Measurements from ENCODE around the gene C2. TPM values are rescaled to one million over a fixed set of nuclear protein-coding genes. Genes with fewer than 3 reads are reported as not detected.

C2 gene
- total RNA-seq, 1 experiment from 2014 or later: 0.66 TPM

DNA sequence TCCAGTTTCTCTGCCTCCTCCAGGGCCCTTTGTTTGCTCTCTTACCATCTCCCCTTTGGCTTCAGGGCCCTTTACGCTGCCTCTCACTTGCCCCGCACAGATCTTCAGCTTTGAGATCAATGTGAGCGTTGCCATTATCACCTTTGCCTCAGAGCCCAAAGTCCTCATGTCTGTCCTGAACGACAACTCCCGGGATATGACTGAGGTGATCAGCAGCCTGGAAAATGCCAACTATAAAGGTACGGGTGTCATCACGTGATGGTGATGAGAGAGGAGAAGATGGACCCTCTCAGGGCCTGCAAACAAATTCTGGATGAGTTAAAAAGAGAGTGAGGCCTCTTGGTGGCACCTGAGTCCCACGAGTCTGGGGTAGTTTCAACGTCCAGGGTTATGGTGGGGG, 8.3 kb downstream of the C2 start:
- no peak for DNase-seq
- H3K27me3 Mint-ChIP-seq (ENCODE audit: low read depth): peaks cover 18% of the 10 kb centered on the region
- no peak overlapping the region for H2AK5ac ChIP-seq (ENCODE audit: insufficient read length, low read length)
- H3K4me3 Mint-ChIP-seq: no peak overlapping the region
- H2AFZ ChIP-seq (ENCODE audit: low read length): no peak overlapping the region
- H3K18ac ChIP-seq (ENCODE audit: insufficient read length, low read depth, low read length): no peak overlapping the region
- no peak overlapping the region for H3K27ac ChIP-seq (ENCODE audit: insufficient read length, low read depth, low read length)
- peaks cover 6 to 9% of the 10 kb centered on the region in 2 experiments for H3K4me1 Mint-ChIP-seq
- no peak overlapping the region for H2BK120ac ChIP-seq (ENCODE audit: low read depth, low read length, poor library complexity, severe bottlenecking)
- H3K23me2 ChIP-seq (ENCODE audit: insufficient read length, low read depth, low read length, poor library complexity, severe bottlenecking): no peaks in the 10 kb centered on the region
- no peak overlapping the region for H4K5ac ChIP-seq (ENCODE audit: insufficient read length, low read depth, low read length)
- H2BK5ac ChIP-seq (ENCODE audit: insufficient read length, low read length): no peak overlapping the region
- H2BK20ac ChIP-seq (ENCODE audit: low read depth, low read length, poor library complexity, severe bottlenecking): no peak overlapping the region
- TF ChIP-seq, protein P1, sequence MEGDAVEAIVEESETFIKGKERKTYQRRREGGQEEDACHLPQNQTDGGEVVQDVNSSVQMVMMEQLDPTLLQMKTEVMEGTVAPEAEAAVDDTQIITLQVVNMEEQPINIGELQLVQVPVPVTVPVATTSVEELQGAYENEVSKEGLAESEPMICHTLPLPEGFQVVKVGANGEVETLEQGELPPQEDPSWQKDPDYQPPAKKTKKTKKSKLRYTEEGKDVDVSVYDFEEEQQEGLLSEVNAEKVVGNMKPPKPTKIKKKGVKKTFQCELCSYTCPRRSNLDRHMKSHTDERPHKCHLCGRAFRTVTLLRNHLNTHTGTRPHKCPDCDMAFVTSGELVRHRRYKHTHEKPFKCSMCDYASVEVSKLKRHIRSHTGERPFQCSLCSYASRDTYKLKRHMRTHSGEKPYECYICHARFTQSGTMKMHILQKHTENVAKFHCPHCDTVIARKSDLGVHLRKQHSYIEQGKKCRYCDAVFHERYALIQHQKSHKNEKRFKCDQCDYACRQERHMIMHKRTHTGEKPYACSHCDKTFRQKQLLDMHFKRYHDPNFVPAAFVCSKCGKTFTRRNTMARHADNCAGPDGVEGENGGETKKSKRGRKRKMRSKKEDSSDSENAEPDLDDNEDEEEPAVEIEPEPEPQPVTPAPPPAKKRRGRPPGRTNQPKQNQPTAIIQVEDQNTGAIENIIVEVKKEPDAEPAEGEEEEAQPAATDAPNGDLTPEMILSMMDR (conservative IDR thresholded peaks at IDR 0.05): no peak
- H3K27me3 ChIP-seq (ENCODE audit: insufficient read depth, low read length): no peaks in the 10 kb centered on the region
- no peak overlapping the region for H3K9ac ChIP-seq (ENCODE audit: extremely low read depth, insufficient read length, low read length)
- no peak overlapping the region for H2BK15ac ChIP-seq (ENCODE audit: low read depth, low read length)
- no peak overlapping the region for H3K56ac ChIP-seq (ENCODE audit: insufficient read length, low read depth, low read length)
- H3K23ac ChIP-seq (ENCODE audit: insufficient read length, low read depth, low read length): no peak overlapping the region
- peaks cover 15% of the 10 kb centered on the region in 2 experiments for H3K9me3 Mint-ChIP-seq
- H3K4me1 ChIP-seq (ENCODE audit: insufficient read depth, low read length): peaks cover 2% of the 10 kb centered on the region; the same call in 1 of the 2 replicates
- peaks cover 0 to 6% (median 2%) of the 10 kb centered on the region in 3 experiments; a peak in 1 of 7 replicates for H3K36me3 Mint-ChIP-seq (ENCODE audit: insufficient read depth in 1 of 3, low read depth in 3 of 3)
- no peak overlapping the region for H2BK12ac ChIP-seq (ENCODE audit: insufficient read length, low read depth, low read length)
- no peak overlapping the region for H3T11ph ChIP-seq (ENCODE audit: low read length)
- no peaks in the 10 kb centered on the region for H4K20me1 ChIP-seq (ENCODE audit: control insufficient read depth, insufficient read depth, insufficient read length)
- no peaks in the 10 kb centered on the region for H3K79me1 ChIP-seq (ENCODE audit: insufficient read depth, low read depth, low read length, poor library complexity, severe bottlenecking)
- H3K4me2 ChIP-seq (ENCODE audit: insufficient read depth, insufficient read length, low read length): no peak overlapping the region
- no peak overlapping the region for H3K4ac ChIP-seq (ENCODE audit: low read depth, low read length)
- WGBS (ENCODE audit: extremely low coverage, insufficient read length, low lambda C conversion rate): no CpG with 5 or more reads among the region's 9 CpGs
- H3K27ac Mint-ChIP-seq: no peak overlapping the region
- no peak overlapping the region for H4K91ac ChIP-seq (ENCODE audit: insufficient read length, low read depth, low read length)
- H3K79me2 ChIP-seq (ENCODE audit: insufficient read depth, low read length): no peaks in the 10 kb centered on the region
- H3K14ac ChIP-seq (ENCODE audit: insufficient read depth, low read length): no peak overlapping the region
- H4K8ac ChIP-seq (replicated peaks; ENCODE audit: insufficient read length, low read depth, low read length): no peak overlapping the region
- no peaks in the 10 kb centered on the region for H3K9me3 ChIP-seq (ENCODE audit: control insufficient read depth, low read depth, low read length)

Measured in H9 (cell line).